CD4-positive, alpha-beta T cell treated with Interleukin-17A for 4 hours (primary cell): Measurements from ENCODE around the gene IPO5.

ENCODE experiments used
- DNase-seq: peaks from one replicate; pipeline ENCODE4 v3.0.0-alpha.2; 2020; ENCODE audit warnings: mixed read lengths

The IPO5 gene

GRCh38 chr13:98065468-98065867, 112.0 kb downstream of the IPO5 start:
- no peak for DNase-seq

- no peak for DNase-seq
Observed at GRCh38 chr13:98066636-98067035, 113.2 kb downstream of the IPO5 start.

- DNase-seq, result no peak
Observed at GRCh38 chr13:98068521-98068920, 115.0 kb downstream of the IPO5 start.

- DNase-seq, result no peak
Observed at GRCh38 chr13:98069985-98070384, 116.5 kb downstream of the IPO5 start.

GRCh38 chr13:98071316-98071715, 117.8 kb downstream of the IPO5 start:
- DNase-seq, result no peak

GRCh38 chr13:98072476-98072875, 119.0 kb downstream of the IPO5 start:
- no peak for DNase-seq
